ENCODE results near the gene CGAS. TPM values are rescaled to one million over a fixed set of nuclear protein-coding genes. Genes with fewer than 3 reads are reported as not detected.

CGAS gene
- 1.0 to 1.7 TPM (median 1.6 TPM) in 3 replicates for total RNA-seq
- long read RNA-seq, result 0 reads

DNA sequence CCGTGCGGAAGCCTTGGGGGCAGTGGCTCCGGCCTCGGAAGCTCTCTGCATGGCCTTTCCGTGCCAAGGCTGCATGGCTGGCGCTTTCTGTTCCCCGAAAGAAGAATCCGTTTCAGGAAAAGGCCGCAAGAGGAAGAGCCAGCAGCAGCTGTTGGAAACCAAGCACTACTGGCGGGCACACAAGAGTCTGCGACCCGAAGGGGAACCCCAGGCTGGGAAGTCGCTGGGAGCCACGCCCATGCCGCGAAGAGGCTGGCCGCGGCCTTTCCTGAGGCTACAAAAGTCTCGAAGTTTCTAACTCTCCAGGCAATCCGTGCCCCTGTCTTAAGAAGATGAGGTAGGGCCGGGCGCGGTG lies at the start of gene CGAS:
Gene CGAS, minus strand, starts transcription at position 191 of the 355 bp plus-strand sequence. Its CDS starts 116 bp downstream, at position 75.
- Mint-ChIP-seq H3K4me1 (ENCODE audit: low read depth) (peaks cover 4% of the 10 kb centered on the region), H3K27me3 (ENCODE audit: low read depth) (no peaks in the 10 kb centered on the region), H3K36me3 (ENCODE audit: low read depth) (no peaks in the 10 kb centered on the region), H3K4me3 (ENCODE audit: unreplicated experiment) (peak within 1 kb of the TSS; percentile 69), H3K27ac (ENCODE audit: unreplicated experiment) (no peak within 1 kb of the TSS), H3K9me3 (ENCODE audit: low read depth) (no peaks in the 10 kb centered on the region)
- peak; percentile 71 for DNase-seq (ENCODE audit: low spot score)
- TF ChIP-seq, protein P1, sequence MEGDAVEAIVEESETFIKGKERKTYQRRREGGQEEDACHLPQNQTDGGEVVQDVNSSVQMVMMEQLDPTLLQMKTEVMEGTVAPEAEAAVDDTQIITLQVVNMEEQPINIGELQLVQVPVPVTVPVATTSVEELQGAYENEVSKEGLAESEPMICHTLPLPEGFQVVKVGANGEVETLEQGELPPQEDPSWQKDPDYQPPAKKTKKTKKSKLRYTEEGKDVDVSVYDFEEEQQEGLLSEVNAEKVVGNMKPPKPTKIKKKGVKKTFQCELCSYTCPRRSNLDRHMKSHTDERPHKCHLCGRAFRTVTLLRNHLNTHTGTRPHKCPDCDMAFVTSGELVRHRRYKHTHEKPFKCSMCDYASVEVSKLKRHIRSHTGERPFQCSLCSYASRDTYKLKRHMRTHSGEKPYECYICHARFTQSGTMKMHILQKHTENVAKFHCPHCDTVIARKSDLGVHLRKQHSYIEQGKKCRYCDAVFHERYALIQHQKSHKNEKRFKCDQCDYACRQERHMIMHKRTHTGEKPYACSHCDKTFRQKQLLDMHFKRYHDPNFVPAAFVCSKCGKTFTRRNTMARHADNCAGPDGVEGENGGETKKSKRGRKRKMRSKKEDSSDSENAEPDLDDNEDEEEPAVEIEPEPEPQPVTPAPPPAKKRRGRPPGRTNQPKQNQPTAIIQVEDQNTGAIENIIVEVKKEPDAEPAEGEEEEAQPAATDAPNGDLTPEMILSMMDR (IDR thresholded peaks at IDR 0.05), result no peak

GRCh38 chr6:73497915-73498314 lies 45.8 kb upstream of the CGAS start:
- Mint-ChIP-seq H3K4me3 (ENCODE audit: unreplicated experiment) (no peak overlapping the region), H3K27me3 (ENCODE audit: low read depth) (no peaks in the 10 kb centered on the region), H3K36me3 (ENCODE audit: low read depth) (peaks cover 20% of the 10 kb centered on the region), H3K27ac (ENCODE audit: unreplicated experiment) (no peak overlapping the region), H3K4me1 (ENCODE audit: low read depth) (peaks cover 4% of the 10 kb centered on the region), H3K9me3 (ENCODE audit: low read depth) (no peaks in the 10 kb centered on the region)
- TF ChIP-seq, protein P1 (IDR thresholded peaks at IDR 0.05), result no peak
- no peak for DNase-seq (ENCODE audit: low spot score)

DNA sequence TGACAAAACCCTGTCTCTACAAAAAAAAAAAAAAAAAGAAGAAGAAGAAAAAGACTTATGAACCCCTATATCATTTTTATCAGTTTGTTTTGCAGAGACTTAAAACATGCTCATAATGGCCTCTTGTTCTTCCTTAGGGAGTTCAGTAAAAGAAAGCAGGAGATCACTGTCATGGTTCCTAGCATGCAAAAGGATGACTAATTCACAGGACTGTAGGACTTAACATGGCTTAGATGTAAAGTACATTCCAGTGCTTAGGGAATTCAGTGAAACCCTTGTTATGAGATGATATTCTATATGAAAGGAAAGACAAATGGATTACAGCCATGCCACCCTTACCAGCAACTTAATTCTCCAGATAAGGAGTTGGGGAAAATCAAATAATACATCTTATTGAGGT lies 39.3 kb upstream of the CGAS start:
- Mint-ChIP-seq H3K9me3 (ENCODE audit: low read depth) (peaks cover 2% of the 10 kb centered on the region), H3K4me3 (ENCODE audit: unreplicated experiment) (no peak overlapping the region), H3K27me3 (ENCODE audit: low read depth) (no peaks in the 10 kb centered on the region), H3K4me1 (ENCODE audit: low read depth) (peaks cover 10% of the 10 kb centered on the region), H3K27ac (ENCODE audit: unreplicated experiment) (peak overlapping the region; percentile 65), H3K36me3 (ENCODE audit: low read depth) (peaks cover 35% of the 10 kb centered on the region)
- DNase-seq (ENCODE audit: low spot score), result no peak
- TF ChIP-seq, protein P1 (IDR thresholded peaks at IDR 0.05), result no peak

- H3K4me3 Mint-ChIP-seq (ENCODE audit: unreplicated experiment), result no peak overlapping the region
- no peaks in the 10 kb centered on the region for H3K27me3 Mint-ChIP-seq (ENCODE audit: low read depth)
- H3K27ac Mint-ChIP-seq (ENCODE audit: unreplicated experiment), result no peak overlapping the region
- no peak for DNase-seq (ENCODE audit: low spot score)
- peaks cover 6% of the 10 kb centered on the region for H3K4me1 Mint-ChIP-seq (ENCODE audit: low read depth)
- H3K9me3 Mint-ChIP-seq (ENCODE audit: low read depth), result peaks cover 2% of the 10 kb centered on the region
- H3K36me3 Mint-ChIP-seq (ENCODE audit: low read depth), result peaks cover 40% of the 10 kb centered on the region
- TF ChIP-seq, protein P1 (IDR thresholded peaks at IDR 0.05), result no peak
Observed at GRCh38 chr6:73487473-73487872, 35.4 kb upstream of the CGAS start.

- no peak overlapping the region for H3K4me3 Mint-ChIP-seq (ENCODE audit: unreplicated experiment)
- H3K27me3 Mint-ChIP-seq (ENCODE audit: low read depth), result no peaks in the 10 kb centered on the region
- no peaks in the 10 kb centered on the region for H3K4me1 Mint-ChIP-seq (ENCODE audit: low read depth)
Observed at GRCh38 chr6:73484438-73484837, 32.3 kb upstream of the CGAS start.

More at GRCh38 chr6:73484438-73484837, 32.3 kb upstream of the CGAS start:
- peaks cover 35% of the 10 kb centered on the region for H3K36me3 Mint-ChIP-seq (ENCODE audit: low read depth)
- H3K27ac Mint-ChIP-seq (ENCODE audit: unreplicated experiment), result no peak overlapping the region
- H3K9me3 Mint-ChIP-seq (ENCODE audit: low read depth), result no peaks in the 10 kb centered on the region
- no peak for DNase-seq (ENCODE audit: low spot score)
- TF ChIP-seq, protein P1 (IDR thresholded peaks at IDR 0.05), result no peak
